IPS-18a (cell line): ENCODE data around the gene MCTP2.

Source experiments
- H3K27ac ChIP-seq: one replicate; pipeline ENCODE4 v1.5.1; 2013; ENCODE audit warnings: low read length
- H3K27me3 ChIP-seq: one replicate; pipeline ENCODE4 v1.6.1; 2013; ENCODE audit warnings: mild to moderate bottlenecking, low read length; ENCODE audit not compliant: control insufficient read depth, insufficient read depth
- H3K36me3 ChIP-seq: one replicate; pipeline ENCODE4 v1.6.1; 2013; ENCODE audit warnings: low read depth, low read length; ENCODE audit not compliant: control insufficient read depth
- H3K4me1 ChIP-seq: one replicate; pipeline ENCODE4 v1.6.1; 2013; ENCODE audit warnings: low read depth, low read length; ENCODE audit not compliant: control insufficient read depth
- H3K4me3 ChIP-seq: one replicate; pipeline ENCODE4 v1.5.1; 2013; ENCODE audit warnings: low read length
- H3K9ac ChIP-seq: one replicate; pipeline ENCODE4 v1.6.1; 2013; ENCODE audit warnings: mild to moderate bottlenecking, low read length, moderate library complexity
- H3K9me3 ChIP-seq: one replicate; pipeline ENCODE4 v1.6.1; 2013; ENCODE audit warnings: low read depth, low read length; ENCODE audit not compliant: control insufficient read depth

The MCTP2 gene

DNA sequence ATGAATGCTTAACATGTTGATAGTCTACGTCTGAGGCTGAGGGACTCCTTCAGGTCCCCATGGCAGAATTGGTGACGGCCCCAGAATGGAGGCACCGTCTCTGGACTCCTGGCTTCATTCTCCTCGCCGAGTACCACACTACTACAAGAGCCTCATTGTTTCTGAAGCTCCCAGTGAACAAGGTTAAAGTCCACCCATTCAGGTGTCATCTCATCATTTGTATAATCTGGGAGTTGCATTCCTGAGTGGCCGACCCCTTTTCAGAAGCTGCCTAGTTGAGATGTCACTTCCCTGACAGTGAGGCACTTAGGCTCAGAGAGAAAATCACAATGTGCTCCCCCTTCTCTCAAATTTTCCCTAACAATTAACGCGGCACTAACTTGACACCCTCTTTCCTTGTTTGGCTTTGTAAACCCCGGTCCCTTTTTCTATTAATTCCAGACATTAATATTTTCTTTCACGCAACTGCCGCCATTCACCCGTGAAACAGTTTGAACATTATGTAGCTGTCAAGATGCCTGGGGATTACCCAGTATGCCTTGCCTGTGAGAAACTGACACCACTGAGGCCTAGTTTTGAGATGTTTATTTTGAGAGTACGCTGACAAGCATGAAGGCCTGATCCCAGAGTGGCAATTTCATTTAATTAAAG is 105.6 kb downstream of the MCTP2 start:
- no peaks in the 10 kb centered on the region for H3K27me3 ChIP-seq
- peaks cover 9% of the 10 kb centered on the region for H3K4me1 ChIP-seq
- no peaks in the 10 kb centered on the region for H3K36me3 ChIP-seq

DNA sequence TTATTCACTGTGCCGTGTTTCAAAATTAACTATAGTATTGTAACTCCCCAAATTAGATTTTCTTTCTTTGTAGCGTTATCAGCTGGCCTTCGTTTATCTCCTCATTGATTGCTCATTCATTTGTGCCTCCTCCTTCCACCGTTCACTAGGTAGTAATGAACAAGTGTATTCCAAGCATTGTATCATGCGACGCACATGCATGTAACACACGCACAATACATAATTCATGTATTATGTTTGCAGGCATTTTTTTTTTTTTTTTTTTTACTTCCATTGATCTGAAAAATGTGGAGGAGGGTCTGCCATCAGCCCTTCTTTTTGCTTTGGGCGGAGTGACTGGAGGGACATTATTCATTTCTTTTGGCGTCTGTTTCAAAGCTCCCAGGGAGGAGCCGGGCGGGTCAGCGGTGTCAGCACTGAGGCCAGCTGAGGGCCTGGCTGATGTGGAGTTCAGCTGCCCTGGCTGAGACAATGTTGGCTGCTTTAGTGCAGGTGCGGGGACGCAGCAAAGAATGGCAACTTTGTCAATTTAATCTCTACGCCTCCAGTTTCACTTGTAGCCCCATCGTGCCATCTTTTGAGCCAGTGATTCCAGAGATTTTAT is 107.0 kb downstream of the MCTP2 start:
- Histone ChIP-seq H3K27me3 (no peaks in the 10 kb centered on the region), H3K9ac (no peak overlapping the region), H3K27ac (no peak overlapping the region), H3K9me3 (no peaks in the 10 kb centered on the region), H3K4me1 (peaks cover 9% of the 10 kb centered on the region), H3K4me3 (no peak overlapping the region), H3K36me3 (no peaks in the 10 kb centered on the region)

More for the DNA sequence above, 105.6 kb downstream of the MCTP2 start:
- H3K9me3 ChIP-seq = no peaks in the 10 kb centered on the region
- no peak overlapping the region for H3K9ac ChIP-seq
- no peak overlapping the region for H3K4me3 ChIP-seq
- H3K27ac ChIP-seq = no peak overlapping the region

DNA sequence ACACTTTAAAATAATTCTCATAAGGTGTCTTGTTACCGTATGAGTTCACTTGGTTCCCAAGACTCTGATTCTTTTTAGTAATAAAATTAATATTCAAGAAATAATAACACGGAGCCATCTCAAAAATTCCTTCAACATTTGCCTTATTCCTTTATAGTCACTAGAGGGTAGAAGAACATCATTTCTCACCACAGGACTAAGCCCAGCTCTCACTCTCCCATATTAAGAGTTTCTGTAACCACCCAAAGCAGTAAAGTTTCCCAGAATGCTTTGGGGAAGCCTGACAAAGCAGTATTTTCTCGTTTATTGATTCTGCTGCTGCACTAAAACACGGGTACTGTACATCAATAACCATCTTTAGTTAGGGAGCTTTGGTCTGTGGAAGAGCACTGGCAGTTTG is 114.9 kb downstream of the MCTP2 start:
- Histone ChIP-seq H3K4me1 (no peaks in the 10 kb centered on the region), H3K36me3 (no peaks in the 10 kb centered on the region), H3K9me3 (no peaks in the 10 kb centered on the region), H3K9ac (no peak overlapping the region), H3K27ac (no peak overlapping the region), H3K4me3 (no peak overlapping the region), H3K27me3 (no peaks in the 10 kb centered on the region)

DNA sequence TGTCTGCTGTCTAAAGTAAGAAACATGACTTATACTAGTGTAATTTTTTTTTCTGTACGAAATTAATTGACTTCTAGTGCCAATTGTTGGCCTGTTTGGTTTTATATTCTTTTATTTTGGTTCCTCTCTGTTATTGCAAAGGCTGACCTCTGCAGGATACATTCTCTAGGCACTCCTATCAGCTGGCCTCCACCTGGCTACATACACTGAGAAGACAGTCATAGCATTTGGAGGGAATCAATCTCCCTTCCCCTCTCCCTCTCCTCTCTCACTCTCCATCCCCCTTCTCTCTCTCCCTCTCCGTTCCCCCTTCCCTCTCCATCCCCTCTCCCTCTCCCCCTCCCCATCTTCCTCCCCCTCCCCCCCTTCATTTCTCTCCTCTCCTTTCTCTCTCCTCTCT is 116.7 kb downstream of the MCTP2 start:
- Histone ChIP-seq H3K9ac (no peak overlapping the region), H3K9me3 (no peaks in the 10 kb centered on the region), H3K36me3 (no peaks in the 10 kb centered on the region), H3K27ac (no peak overlapping the region), H3K27me3 (no peaks in the 10 kb centered on the region), H3K4me1 (no peaks in the 10 kb centered on the region), H3K4me3 (no peak overlapping the region)

DNA sequence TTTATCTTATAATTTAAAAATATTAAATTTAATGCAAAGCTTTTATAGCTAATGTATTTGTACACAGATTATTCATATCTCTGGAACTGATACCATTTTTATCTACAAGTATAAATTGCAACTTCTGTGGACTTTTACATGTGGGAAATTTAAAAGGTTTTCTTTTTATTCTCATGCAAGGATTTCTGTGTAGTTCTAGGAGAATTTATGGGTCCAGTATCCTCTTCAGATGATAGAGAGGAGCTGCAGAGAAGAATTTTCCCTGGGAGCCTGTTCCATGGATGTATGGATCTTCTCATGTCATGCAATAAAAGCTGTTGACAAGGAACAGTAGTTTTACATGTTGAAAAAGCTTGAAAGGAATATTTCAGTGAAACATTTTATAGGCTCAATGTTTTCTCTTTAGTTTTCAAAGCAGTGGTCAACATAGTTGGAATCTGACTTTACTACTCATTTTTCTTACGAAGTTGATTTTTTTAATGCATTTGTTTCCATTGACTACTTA is 119.7 kb downstream of the MCTP2 start:
- no peak overlapping the region for H3K27ac ChIP-seq
- H3K27me3 ChIP-seq = no peaks in the 10 kb centered on the region
- H3K36me3 ChIP-seq = no peaks in the 10 kb centered on the region
- H3K9ac ChIP-seq = no peak overlapping the region
- H3K4me1 ChIP-seq = no peaks in the 10 kb centered on the region
- H3K9me3 ChIP-seq = no peaks in the 10 kb centered on the region
- H3K4me3 ChIP-seq = no peak overlapping the region

DNA sequence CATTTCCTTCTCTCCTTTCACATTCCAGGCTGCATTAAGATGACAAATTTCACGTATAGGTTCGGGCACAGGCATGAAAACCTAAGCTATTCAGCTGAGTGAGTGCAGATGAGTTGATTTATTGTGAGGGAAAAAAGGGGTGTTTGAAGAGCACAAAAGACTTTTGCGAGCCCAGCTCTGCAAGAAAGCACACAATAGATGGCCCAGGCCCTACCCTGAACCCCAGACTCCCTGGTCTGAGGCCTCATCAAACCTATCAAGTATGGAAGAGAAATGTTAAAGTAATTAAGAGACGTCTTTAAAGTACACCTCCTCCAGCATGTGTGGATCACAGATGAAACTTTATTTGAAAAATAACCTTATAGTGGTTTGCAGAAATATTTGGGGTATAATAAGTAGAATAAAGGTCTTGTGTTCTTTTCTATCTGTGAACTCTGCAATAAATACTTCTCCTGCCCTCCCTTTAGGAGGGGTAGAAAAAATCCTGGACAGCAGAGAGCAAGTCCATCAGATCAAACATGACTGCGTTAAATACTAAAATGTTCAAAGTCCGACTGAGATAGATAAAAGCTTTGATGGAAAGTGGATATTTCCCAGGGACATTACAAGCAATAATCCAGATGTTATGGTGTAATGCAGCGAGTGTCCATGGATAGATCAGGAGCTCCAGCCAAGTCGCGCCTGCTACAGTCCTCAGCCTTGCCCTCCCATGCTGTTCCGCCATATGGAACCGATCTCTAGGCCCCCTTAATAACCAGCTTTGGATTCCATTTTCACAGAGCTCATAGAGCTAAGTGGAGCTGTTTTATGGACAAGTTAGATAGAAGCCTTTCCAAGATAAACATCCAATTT is 121.5 kb downstream of the MCTP2 start:
- Histone ChIP-seq H3K27me3 (no peaks in the 10 kb centered on the region), H3K27ac (no peak overlapping the region), H3K9me3 (no peaks in the 10 kb centered on the region), H3K9ac (no peak overlapping the region), H3K4me3 (no peak overlapping the region), H3K4me1 (no peaks in the 10 kb centered on the region), H3K36me3 (no peaks in the 10 kb centered on the region)

DNA sequence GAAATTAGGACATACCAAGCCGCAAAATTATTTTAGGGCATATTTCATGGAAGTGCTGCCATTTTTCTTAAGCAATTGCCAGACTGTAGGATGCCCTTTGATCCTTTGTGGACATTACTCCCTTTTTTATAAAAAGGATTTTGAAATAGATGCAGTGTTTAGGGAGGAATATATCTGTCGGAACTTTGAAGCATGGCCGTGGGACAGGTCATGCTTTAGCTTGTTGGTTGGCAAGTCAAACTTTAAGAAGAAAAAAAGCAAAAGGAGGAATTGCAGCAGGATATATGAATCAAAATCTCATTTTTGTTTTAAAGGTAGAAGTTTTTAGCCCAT is 122.1 kb downstream of the MCTP2 start:
- Histone ChIP-seq H3K9ac (no peak overlapping the region), H3K9me3 (no peaks in the 10 kb centered on the region), H3K27me3 (no peaks in the 10 kb centered on the region), H3K4me1 (no peaks in the 10 kb centered on the region), H3K4me3 (no peak overlapping the region), H3K27ac (no peak overlapping the region), H3K36me3 (no peaks in the 10 kb centered on the region)

DNA sequence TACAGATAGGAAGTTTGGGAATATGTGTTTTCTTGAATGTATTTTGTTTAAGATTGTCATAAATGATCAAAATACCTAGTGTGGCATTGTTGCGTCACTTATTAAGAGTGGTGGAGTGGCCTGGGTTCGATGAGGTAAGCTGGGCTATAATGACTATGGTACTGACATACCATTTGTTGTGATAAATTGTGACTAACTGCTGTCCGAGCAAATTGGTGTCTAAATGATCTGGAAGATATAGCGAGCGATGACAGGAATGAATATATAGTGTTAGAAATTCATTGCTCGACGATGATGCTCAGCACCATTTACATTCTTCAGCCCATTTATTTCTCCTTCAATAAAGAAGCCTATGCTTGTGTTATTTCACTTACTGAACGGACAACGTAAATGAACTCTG is 123.3 kb downstream of the MCTP2 start:
- H3K4me1 ChIP-seq = no peaks in the 10 kb centered on the region
- no peaks in the 10 kb centered on the region for H3K27me3 ChIP-seq
- no peak overlapping the region for H3K4me3 ChIP-seq
- no peak overlapping the region for H3K9ac ChIP-seq
- no peaks in the 10 kb centered on the region for H3K9me3 ChIP-seq
- no peak overlapping the region for H3K27ac ChIP-seq
- H3K36me3 ChIP-seq = no peaks in the 10 kb centered on the region

DNA sequence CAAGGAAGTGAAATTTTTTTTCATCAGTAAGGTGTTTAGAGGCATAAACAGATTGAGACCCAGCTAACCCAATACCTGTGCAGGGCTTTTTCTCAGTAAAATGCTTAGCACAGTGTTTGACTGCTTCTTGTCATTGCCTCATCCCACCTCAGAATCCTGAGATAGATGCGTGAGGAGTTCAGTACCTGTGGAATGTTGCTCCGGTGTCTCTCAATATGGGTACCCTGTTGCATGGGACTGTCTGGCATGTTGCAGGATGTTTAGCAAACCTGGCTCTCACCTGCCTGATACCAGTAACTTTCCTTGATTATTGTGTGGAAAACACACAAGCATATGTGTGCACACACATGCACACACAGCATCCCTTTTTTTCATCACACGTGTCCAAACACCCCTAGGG is 128.4 kb downstream of the MCTP2 start:
- Histone ChIP-seq H3K4me3 (no peak overlapping the region), H3K36me3 (no peaks in the 10 kb centered on the region), H3K4me1 (no peaks in the 10 kb centered on the region), H3K9ac (no peak overlapping the region), H3K9me3 (no peaks in the 10 kb centered on the region), H3K27me3 (no peaks in the 10 kb centered on the region), H3K27ac (no peak overlapping the region)

DNA sequence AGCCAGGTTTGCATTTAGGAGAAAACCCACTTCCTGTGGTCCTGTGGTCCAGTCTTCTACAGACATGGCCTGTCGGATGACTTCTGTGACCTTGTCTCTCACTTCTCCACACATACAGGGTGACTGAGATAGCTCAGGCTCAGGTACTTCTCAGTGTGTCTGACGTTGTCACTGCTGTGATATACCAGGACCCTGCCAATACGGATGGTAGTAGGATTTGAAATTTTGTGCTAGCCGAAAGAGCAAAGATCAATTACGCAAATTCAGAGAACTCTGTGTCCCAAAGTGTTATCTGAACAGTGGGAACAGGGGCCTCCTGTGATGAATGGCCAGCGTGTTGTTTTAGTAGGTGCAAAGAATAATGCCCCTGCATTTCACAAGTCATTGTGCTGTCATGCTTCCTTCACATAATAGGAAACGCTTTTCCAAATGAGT is 128.9 kb downstream of the MCTP2 start:
- Histone ChIP-seq H3K4me1 (no peaks in the 10 kb centered on the region), H3K4me3 (no peak overlapping the region), H3K36me3 (no peaks in the 10 kb centered on the region), H3K9me3 (no peaks in the 10 kb centered on the region), H3K27ac (no peak overlapping the region), H3K27me3 (no peaks in the 10 kb centered on the region), H3K9ac (no peak overlapping the region)

DNA sequence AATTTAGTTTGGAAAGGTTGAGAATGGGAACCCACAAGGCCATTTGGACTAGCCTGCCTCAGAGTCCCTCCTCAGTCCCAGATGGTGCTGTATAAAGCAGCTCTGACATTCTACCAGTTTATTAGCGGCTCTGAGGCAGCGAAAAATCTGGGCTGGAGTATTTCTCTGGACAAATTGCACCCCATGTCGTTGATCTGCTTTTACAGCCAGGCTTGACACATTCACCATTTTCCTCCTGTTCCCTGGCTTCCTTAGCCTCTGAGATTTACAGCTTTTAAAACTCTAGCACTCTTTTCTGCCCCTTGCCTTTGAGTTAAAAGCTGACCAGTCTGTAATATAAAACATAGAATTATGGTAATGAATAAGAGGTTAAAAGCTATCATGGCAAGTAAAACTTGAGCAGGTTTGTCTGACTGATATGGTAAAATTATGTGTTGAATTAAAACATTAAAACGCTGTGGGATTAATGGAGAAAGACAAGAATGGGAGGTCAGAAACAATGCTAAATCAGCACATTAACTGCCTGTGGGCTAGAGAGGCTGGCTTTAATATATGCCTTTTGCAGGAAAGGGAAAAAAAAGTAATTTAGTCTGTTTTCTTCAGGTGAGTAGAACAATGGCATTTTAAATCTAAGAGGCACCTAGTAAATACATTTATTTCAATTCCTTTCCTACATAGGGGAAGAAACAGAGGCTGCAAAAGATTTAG is 131.2 kb downstream of the MCTP2 start:
- no peaks in the 10 kb centered on the region for H3K36me3 ChIP-seq
- no peak overlapping the region for H3K9ac ChIP-seq
- H3K9me3 ChIP-seq = no peaks in the 10 kb centered on the region
- no peak overlapping the region for H3K27ac ChIP-seq
- H3K4me1 ChIP-seq = no peaks in the 10 kb centered on the region
- H3K27me3 ChIP-seq = no peaks in the 10 kb centered on the region
- no peak overlapping the region for H3K4me3 ChIP-seq
